Measurements from ENCODE around the gene FAM174A.
"Not testable (repeated sequence)": the region's sequence is repeated elsewhere in the genome, so short reads cannot be mapped to it uniquely, and the experiment has no call there.

The FAM174A gene

GRCh38 chr5:100576217-100576751 lies 41.1 kb downstream of the FAM174A start:
- no peak for DNase-seq

GRCh38 chr5:100577506-100577905 lies 42.3 kb downstream of the FAM174A start:
- DNase-seq, result no peak

- no peak for DNase-seq
Observed at GRCh38 chr5:100584069-100584468, 48.9 kb downstream of the FAM174A start.

- no peak for DNase-seq
Observed at GRCh38 chr5:100584889-100585288, 49.7 kb downstream of the FAM174A start.

- no peak for DNase-seq
Observed at GRCh38 chr5:100590867-100591266, 55.7 kb downstream of the FAM174A start.

GRCh38 chr5:100595152-100595811 lies 60.1 kb downstream of the FAM174A start:
- no peak for DNase-seq

GRCh38 chr5:100595812-100596173 lies 60.6 kb downstream of the FAM174A start:
- no peak for DNase-seq

GRCh38 chr5:100598446-100598845 lies 63.3 kb downstream of the FAM174A start:
- DNase-seq, result no peak

- DNase-seq, result no peak
Observed at GRCh38 chr5:100600298-100600994, 65.3 kb downstream of the FAM174A start.

- DNase-seq, result no peak
Observed at GRCh38 chr5:100603141-100603540, 68.0 kb downstream of the FAM174A start.

- DNase-seq, result not testable (repeated sequence)
Observed at GRCh38 chr5:100604021-100604420, 68.8 kb downstream of the FAM174A start.

GRCh38 chr5:100609594-100609993 lies 74.4 kb downstream of the FAM174A start:
- DNase-seq, result no peak

GRCh38 chr5:100614308-100614707 lies 79.1 kb downstream of the FAM174A start:
- DNase-seq, result no peak

GRCh38 chr5:100615362-100615761 lies 80.2 kb downstream of the FAM174A start:
- no peak for DNase-seq

GRCh38 chr5:100616291-100616690 lies 81.1 kb downstream of the FAM174A start:
- DNase-seq, result no peak

- no peak for DNase-seq
Observed at GRCh38 chr5:100616981-100617380, 81.8 kb downstream of the FAM174A start.

GRCh38 chr5:100623719-100624118 lies 88.5 kb downstream of the FAM174A start:
- DNase-seq, result no peak

- DNase-seq, result no peak
Observed at GRCh38 chr5:100634937-100635534, 99.9 kb downstream of the FAM174A start.
